ENCODE results near the gene AHCYL1. TPM values are rescaled to one million over a fixed set of nuclear protein-coding genes. Genes with fewer than 3 reads are reported as not detected.

Gene AHCYL1
- total and polyA plus RNA-seq, 4 donors = 24.9 to 40.7 (median 30.3) TPM

DNA sequence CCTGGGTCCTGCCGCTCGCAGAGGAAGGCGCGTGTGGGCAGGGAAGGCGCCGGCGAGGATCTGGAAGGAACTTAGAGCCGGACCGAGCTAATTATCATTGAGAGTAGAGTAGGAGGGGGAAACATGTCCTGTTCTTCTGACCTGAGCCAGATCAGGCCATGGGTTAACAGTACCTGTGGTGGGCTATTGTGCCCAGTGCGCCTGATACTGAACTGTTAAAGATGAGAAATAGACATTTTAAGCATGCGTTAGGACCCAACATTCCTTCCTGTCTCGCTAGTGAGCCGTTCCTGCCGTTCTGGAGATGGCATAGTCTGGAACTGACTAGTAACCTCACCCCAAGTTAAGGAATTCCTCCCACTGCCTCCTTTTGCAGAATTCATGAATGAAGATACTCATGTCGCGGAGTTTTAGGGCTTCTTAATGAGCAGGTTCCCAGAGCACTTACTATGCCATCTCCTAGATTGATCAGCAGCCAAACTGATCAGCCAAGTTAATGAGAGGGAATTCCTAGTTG is 50.7 kb downstream of the AHCYL1 start:
- Histone ChIP-seq H3K9me3 (ENCODE audit: control insufficient read depth in 4 of 4, low read length in 3 of 4) (no peaks in the 10 kb centered on the region), H3K4me3 (ENCODE audit: low read depth in 1 of 3, low read length in 3 of 3) (peak overlapping the region; percentile 85 to 97 (median 90)), H3K27ac (ENCODE audit: low read depth in 1 of 2, low read length in 2 of 2) (peak overlapping the region; percentile 70 to 78), H3K36me3 (ENCODE audit: control insufficient read depth in 4 of 4, insufficient read depth in 3 of 4, low read depth in 1 of 4, low read length in 3 of 4) (peaks cover 0 to 21% (median 19%) of the 10 kb centered on the region in 4 donors), H3K27me3 (ENCODE audit: control insufficient read depth in 4 of 4, insufficient read depth in 4 of 4, low read length in 3 of 4) (no peaks in the 10 kb centered on the region), H3K4me1 (ENCODE audit: control insufficient read depth in 4 of 4, insufficient read depth in 4 of 4, low read length in 3 of 4) (peaks cover 5 to 26% (median 17%) of the 10 kb centered on the region in 4 donors), H3K9ac (ENCODE audit: low read depth in 1 of 2, low read length in 2 of 2) (peak overlapping the region; percentile 60 to 65)
- TF ChIP-seq RAD21 (IDR thresholded peaks at IDR 0.05) = no peak
- no peak for TF ChIP-seq JUND (IDR thresholded peaks at IDR 0.05)
- no peak for TF ChIP-seq HNF4G (IDR thresholded peaks at IDR 0.05)
- TF ChIP-seq FOXA2 (IDR thresholded peaks at IDR 0.05) = no peak
- TF ChIP-seq HNF4A (conservative IDR thresholded peaks at IDR 0.05) = no peak
- 10% methylated on average over 16 of the region's 16 CpGs for WGBS
- DNase-seq (ENCODE audit: low spot score) = no peak

- H3K4me3 ChIP-seq (ENCODE audit: low read depth in 1 of 3, low read length in 3 of 3) = no peak overlapping the region
- H3K4me1 ChIP-seq (ENCODE audit: control insufficient read depth in 4 of 4, insufficient read depth in 4 of 4, low read length in 3 of 4) = peaks cover 5 to 16% (median 10%) of the 10 kb centered on the region in 4 donors
- H3K27me3 ChIP-seq (ENCODE audit: control insufficient read depth in 4 of 4, insufficient read depth in 4 of 4, low read length in 3 of 4) = no peaks in the 10 kb centered on the region
- no peak overlapping the region for H3K27ac ChIP-seq (ENCODE audit: low read depth in 1 of 2, low read length in 2 of 2)
- no peak for TF ChIP-seq HNF4G (IDR thresholded peaks at IDR 0.05)
- TF ChIP-seq ZBTB33 (IDR thresholded peaks at IDR 0.05) = no peak
- no peak for TF ChIP-seq MAX (IDR thresholded peaks at IDR 0.05)
- TF ChIP-seq, protein P1, sequence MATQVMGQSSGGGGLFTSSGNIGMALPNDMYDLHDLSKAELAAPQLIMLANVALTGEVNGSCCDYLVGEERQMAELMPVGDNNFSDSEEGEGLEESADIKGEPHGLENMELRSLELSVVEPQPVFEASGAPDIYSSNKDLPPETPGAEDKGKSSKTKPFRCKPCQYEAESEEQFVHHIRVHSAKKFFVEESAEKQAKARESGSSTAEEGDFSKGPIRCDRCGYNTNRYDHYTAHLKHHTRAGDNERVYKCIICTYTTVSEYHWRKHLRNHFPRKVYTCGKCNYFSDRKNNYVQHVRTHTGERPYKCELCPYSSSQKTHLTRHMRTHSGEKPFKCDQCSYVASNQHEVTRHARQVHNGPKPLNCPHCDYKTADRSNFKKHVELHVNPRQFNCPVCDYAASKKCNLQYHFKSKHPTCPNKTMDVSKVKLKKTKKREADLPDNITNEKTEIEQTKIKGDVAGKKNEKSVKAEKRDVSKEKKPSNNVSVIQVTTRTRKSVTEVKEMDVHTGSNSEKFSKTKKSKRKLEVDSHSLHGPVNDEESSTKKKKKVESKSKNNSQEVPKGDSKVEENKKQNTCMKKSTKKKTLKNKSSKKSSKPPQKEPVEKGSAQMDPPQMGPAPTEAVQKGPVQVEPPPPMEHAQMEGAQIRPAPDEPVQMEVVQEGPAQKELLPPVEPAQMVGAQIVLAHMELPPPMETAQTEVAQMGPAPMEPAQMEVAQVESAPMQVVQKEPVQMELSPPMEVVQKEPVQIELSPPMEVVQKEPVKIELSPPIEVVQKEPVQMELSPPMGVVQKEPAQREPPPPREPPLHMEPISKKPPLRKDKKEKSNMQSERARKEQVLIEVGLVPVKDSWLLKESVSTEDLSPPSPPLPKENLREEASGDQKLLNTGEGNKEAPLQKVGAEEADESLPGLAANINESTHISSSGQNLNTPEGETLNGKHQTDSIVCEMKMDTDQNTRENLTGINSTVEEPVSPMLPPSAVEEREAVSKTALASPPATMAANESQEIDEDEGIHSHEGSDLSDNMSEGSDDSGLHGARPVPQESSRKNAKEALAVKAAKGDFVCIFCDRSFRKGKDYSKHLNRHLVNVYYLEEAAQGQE (IDR thresholded peaks at IDR 0.05) = no peak
- no peak for TF ChIP-seq RAD21 (IDR thresholded peaks at IDR 0.05)
- no peak for TF ChIP-seq RXRA (IDR thresholded peaks at IDR 0.05)
- TF ChIP-seq, protein P2, sequence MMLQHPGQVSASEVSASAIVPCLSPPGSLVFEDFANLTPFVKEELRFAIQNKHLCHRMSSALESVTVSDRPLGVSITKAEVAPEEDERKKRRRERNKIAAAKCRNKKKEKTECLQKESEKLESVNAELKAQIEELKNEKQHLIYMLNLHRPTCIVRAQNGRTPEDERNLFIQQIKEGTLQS (IDR thresholded peaks at IDR 0.05) = no peak
- TF ChIP-seq YY1 (IDR thresholded peaks at IDR 0.05) = no peak
- no peak for TF ChIP-seq NR2F2 (IDR thresholded peaks at IDR 0.05)
- no peak for TF ChIP-seq CTCF (IDR thresholded peaks at IDR 0.05; ENCODE audit: low read depth, low read length, missing input control)
- TF ChIP-seq SP1 (IDR thresholded peaks at IDR 0.05) = no peak
- TF ChIP-seq FOXA1 (IDR thresholded peaks at IDR 0.05) = no peak
- no peak for TF ChIP-seq JUND (IDR thresholded peaks at IDR 0.05)
- TF ChIP-seq GABPA (IDR thresholded peaks at IDR 0.05 in 1 of 2, conservative IDR thresholded peaks at IDR 0.05 in 1 of 2) = no peak
- TF ChIP-seq FOXA2 (IDR thresholded peaks at IDR 0.05) = no peak
- TF ChIP-seq TAF1 (conservative IDR thresholded peaks at IDR 0.05) = no peak
- no peak for TF ChIP-seq HNF4A (conservative IDR thresholded peaks at IDR 0.05)
- peaks cover 8 to 49% (median 46%) of the 10 kb centered on the region in 4 donors for H3K36me3 ChIP-seq (ENCODE audit: control insufficient read depth in 4 of 4, insufficient read depth in 3 of 4, low read depth in 1 of 4, low read length in 3 of 4)
- H3K9ac ChIP-seq (ENCODE audit: low read depth in 1 of 2, low read length in 2 of 2) = no peak overlapping the region
- WGBS = 96% methylated on average over 5 of the region's 5 CpGs
- H3K9me3 ChIP-seq (ENCODE audit: control insufficient read depth in 4 of 4, low read length in 3 of 4) = no peaks in the 10 kb centered on the region
- DNase-seq (ENCODE audit: low spot score) = no peak
These were observed 53.7 kb downstream of the AHCYL1 start for GRCh38 chr1:110038271-110038670.
